KOPT-K1 (cell line): ENCODE results near the gene FSIP1.

Source experiments
- H3K27ac ChIP-seq: fragments of 200-600 bp; sonication (generic); 2 replicates; pipeline ENCODE4 v1.5.1; 2016; ENCODE audit warnings: antibody characterized with exemption, mild to moderate bottlenecking, low read depth, low read length; ENCODE audit not compliant: poor library complexity, severe bottlenecking
- H3K36me3 ChIP-seq: fragments of 200-600 bp; sonication (generic); 2 replicates; pipeline ENCODE4 v1.5.1; 2017; ENCODE audit warnings: antibody characterized with exemption, mild to moderate bottlenecking, low read length, moderate library complexity; ENCODE audit not compliant: insufficient read depth
- H3K9me3 ChIP-seq: fragments of 200-600 bp; sonication (generic); 2 replicates; pipeline ENCODE4 v1.5.1; 2017; ENCODE audit warnings: antibody characterized with exemption, low read length, mild to moderate bottlenecking; ENCODE audit not compliant: insufficient read depth, poor library complexity, severe bottlenecking

FSIP1 gene

DNA sequence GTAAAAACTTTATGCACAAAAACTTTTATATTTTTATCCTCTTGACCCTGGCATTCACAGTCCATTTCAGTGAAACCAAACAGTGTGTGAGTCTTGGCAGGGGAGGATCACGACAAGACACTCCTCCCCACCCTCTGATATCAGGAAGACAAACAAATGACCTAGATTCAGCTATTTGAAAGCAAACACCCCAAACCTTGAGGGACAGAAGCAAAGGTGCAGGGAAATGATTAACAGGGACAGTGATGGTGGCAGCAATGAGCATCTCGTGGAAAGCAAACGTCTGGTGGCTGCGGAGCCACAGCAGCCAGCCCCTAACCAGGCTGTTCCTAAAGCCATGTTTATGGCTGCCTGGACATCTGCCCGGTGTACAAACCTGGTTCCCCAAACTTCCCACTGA, 52.1 kb downstream of the FSIP1 start:
- Histone ChIP-seq H3K9me3 (no peaks in the 10 kb centered on the region), H3K27ac (no peak overlapping the region), H3K36me3 (no peaks in the 10 kb centered on the region)

DNA sequence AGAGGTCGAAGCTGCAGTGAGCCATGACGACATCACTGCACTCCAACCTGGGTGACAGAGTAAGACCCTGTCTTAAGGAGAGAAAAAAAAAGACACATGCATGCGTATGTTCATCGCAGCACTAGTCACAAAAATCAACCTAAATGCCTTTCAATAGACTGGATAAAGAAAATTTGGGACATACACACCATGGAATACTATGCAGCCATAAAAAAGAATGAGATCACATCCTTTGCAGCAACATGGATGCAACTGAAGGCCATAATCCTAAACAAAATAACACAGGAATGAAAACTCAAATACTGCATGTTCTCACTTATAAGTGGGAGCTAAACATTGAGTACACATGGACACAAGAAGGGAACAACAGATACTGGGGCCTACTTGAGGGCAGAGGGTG, 53.1 kb downstream of the FSIP1 start:
- Histone ChIP-seq H3K27ac (no peak overlapping the region), H3K36me3 (no peaks in the 10 kb centered on the region), H3K9me3 (no peaks in the 10 kb centered on the region)

DNA sequence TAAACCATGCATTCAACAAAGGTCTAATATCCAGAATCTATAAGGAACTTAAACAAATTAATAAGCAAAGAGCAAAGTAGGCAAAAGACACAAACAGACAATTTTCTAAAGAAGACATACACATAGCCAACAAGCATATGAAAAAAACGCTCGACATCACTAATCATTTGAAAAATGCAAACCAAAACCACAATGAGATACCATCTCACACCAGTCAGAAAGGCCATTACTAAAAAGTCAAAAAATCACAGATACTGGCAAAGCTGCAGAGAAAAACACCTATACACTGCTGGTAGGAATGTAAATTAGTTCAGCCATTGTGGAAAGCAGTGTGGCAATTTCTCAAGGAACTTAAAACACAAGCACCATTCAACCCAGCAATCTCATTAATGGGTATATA, 53.8 kb downstream of the FSIP1 start:
- H3K27ac ChIP-seq, result no peak overlapping the region
- H3K36me3 ChIP-seq, result no peaks in the 10 kb centered on the region
- H3K9me3 ChIP-seq, result no peaks in the 10 kb centered on the region

DNA sequence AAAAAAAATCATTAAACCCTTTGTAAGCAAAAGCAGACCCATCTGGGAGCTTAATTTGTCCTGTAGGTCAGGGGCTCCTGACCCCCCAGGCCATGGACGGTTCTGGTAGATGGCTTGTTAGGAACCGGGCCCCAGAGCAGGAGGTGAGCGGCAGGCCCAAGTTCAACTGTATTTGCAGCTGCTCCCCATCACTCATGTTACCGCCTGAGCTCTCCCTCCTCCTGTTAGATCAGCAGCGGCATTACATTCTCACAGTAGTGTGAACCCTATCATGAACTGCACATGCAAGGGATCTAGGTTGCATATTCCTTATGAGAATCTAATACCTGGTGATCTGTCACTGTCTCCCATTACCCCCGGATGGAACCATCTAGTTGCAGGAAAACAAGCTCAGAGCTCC, 60.7 kb downstream of the FSIP1 start:
- Histone ChIP-seq H3K9me3 (no peaks in the 10 kb centered on the region), H3K36me3 (no peaks in the 10 kb centered on the region), H3K27ac (no peak overlapping the region)

DNA sequence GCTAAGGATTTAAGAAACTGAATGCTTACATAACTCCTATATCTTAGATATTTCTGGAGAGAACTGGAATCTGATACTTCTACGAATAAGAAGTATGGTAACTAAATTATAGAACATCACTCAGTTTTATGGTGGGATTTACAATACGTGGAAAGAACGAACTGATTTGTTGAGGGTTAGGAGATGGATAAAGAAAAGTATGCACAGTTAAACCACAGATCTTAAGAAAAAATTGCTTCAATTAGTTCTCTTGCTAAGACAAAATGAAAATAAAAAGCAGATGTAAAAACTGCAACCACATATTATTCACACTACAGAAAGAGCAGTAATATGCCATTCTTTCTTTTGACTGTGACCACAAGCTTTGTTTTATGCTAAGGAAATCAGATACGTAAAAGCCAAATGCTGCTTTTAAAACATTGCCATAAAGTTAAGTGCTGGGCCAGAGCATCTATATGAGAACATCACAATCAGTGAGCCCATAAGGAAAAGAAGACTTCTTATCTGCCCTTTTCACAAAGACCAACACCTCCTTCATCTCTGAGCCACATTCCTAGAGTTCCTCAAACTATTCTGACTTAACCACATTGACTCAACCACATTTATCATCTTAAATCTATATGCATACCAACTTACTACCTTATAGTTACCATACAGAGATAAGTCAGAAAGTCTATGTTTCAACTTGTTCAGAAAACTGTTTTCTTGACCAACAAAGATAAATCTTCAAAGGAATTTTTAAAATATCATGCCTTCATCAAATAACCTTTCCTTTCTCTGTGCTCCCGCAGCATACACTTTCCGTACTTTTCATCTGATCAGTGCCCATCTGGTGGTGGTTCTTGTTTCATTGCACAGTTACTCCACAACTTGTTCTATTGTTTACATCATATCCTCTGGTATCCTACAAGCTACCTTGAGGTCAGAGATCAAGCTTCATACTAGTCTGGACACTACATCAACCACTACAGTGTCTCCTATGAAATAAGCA, 61.7 kb downstream of the FSIP1 start:
- no peaks in the 10 kb centered on the region for H3K9me3 ChIP-seq

DNA sequence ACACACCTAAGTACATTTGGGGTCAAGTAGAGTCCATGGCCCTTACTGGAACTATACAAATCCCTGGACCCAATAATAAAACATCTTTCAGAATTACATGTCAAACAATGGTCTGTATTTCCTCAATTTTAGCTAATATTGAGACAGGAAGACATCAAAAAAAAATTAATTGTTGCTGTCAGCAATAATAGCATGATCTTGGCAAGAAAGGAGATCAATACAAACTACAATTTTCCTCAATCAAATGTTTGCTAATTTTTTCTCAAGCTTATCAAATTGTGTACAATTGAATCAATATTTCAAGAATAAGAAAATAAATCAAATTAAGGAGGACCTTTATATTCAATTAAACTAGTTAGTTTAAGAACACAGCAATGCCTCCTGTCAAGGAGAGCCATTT, 62.6 kb downstream of the FSIP1 start:
- Histone ChIP-seq H3K27ac (peak overlapping the region; percentile 19), H3K36me3 (no peaks in the 10 kb centered on the region), H3K9me3 (no peaks in the 10 kb centered on the region)

More for the DNA sequence above, 61.7 kb downstream of the FSIP1 start:
- H3K27ac ChIP-seq, result peak overlapping the region; percentile 33
- no peaks in the 10 kb centered on the region for H3K36me3 ChIP-seq

DNA sequence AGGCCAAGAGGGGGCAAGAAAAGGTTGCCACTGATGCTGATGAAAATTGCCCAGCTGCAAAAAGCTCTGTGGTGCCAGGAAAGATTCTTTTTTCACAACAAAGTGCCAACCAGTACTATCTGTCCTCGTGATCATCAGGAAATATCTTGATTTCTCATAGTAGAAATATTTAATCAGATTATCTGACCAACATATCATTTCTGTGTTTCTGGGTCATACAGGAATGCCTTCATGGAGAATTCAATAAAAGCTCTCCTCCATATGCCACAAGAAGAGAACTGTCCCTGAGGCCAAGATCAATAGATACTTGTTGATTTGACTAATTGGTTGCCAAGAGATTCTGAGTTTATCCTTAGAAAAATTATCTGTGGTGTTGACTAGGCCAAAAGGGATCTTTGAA, 63.5 kb downstream of the FSIP1 start:
- Histone ChIP-seq H3K36me3 (no peaks in the 10 kb centered on the region), H3K27ac (no peak overlapping the region), H3K9me3 (no peaks in the 10 kb centered on the region)

DNA sequence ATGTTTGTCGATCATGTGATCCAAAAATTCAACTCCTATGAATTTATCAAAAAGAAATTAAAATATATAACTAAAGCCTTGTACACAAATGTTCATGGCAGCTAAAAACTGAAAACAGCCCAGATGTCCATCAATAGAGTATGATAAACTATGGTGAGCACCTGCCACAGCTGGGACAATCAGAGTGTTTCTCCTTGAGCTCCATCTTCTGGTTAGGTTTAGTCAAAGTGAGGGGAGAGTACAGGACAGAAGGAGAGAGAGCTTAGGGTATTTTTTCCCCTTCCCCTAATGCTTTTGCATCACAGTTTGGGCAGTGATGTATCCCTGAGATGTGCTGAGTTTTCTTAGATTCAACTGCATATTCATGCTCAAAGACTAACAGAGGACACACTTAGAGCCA, 65.5 kb downstream of the FSIP1 start:
- no peak overlapping the region for H3K27ac ChIP-seq
- no peaks in the 10 kb centered on the region for H3K9me3 ChIP-seq
- H3K36me3 ChIP-seq, result no peaks in the 10 kb centered on the region

DNA sequence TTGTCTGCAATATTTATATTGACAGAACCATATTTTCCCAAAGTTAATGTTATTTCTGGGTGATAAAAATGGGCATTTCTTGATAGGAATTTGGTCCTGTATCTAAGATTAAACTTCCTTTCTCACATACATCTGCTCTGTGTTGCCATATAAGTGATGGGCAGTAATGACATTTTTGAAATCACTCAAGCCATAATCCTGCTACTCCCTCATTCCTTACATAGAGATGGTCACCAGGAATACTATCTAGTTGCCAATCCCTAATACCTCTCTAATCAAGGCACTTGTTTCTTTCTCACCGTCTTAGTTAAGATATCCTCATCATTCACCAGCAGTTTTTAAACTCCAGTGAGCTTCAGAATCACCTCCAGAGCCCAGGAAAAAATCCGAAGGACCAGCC, 68.4 kb downstream of the FSIP1 start:
- Histone ChIP-seq H3K36me3 (no peaks in the 10 kb centered on the region), H3K9me3 (no peaks in the 10 kb centered on the region), H3K27ac (no peak overlapping the region)

DNA sequence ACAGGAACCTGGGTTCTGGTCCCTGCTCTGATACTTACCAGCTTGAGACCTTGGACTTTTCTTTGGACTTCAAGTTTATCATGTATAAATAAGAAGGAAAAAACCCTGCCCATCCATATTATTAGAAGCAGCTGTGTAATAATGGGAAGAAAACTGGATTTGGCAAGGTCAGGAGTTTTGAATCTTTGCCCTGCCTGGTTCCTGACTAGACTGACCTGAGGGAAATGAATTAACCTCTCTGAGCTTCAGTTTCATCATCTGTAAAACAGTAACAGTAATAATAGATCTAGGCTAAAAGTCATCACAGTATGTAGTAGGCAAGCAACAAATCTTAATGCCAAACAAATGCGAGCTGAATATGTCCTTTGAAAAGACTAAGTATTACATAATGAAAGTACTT, 68.8 kb downstream of the FSIP1 start:
- H3K9me3 ChIP-seq, result no peaks in the 10 kb centered on the region
- H3K27ac ChIP-seq, result no peak overlapping the region
- no peaks in the 10 kb centered on the region for H3K36me3 ChIP-seq

DNA sequence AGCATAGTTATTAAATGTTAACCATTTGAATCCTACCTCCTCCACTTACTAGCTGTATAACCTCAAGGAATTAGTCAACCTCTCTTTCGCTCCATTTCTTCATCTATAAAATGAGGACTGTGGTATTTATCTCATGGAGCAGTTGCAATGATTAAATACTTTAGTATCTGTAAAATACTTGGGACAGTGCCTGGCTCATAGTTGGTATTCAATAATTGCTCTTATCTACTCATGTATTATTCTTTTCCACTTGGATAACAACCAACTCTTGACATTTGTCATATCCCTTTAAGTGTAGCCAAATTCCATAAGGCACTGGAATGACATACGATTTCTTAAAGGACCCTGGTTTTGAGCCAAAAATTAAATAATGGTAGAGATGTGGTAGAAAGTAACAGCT, 72.0 kb downstream of the FSIP1 start:
- Histone ChIP-seq H3K36me3 (no peaks in the 10 kb centered on the region), H3K27ac (no peak overlapping the region), H3K9me3 (no peaks in the 10 kb centered on the region)

DNA sequence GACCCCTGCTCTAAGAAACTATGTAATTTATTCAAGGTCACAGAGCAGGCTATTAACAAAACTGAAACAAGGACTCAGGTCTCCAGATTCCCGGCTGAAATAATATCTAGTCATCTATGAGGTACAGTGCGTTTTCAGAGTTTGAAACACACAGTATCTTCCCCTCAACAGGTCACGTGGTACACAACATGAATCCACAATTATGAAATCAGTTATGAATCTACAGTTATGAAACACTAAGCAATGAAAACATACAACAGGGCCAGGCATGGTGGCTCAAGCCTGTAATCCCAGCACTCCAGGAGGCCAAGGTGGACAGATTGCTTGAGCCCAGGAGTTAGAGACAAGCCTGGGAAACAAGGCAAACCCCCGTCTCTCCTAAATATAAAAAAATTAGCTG, 72.7 kb downstream of the FSIP1 start:
- Histone ChIP-seq H3K36me3 (no peaks in the 10 kb centered on the region), H3K9me3 (no peaks in the 10 kb centered on the region), H3K27ac (no peak overlapping the region)

DNA sequence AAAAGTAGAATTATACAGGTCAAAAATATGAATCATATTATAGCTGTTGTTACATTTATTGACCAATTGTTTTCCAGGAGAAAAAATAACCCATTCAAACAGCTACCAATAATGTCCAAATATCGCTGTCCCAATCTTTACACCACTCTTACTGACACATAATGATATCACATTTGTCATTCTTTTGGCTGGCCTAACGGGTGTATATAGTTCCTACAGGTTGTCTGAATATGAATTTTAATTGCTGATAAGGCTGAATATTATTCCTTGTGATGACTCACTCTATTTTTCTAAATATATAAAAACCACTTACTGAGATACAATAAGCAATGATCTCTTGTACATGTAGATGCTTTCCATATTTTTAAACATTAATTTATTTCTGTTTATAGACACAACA, 76.4 kb downstream of the FSIP1 start:
- Histone ChIP-seq H3K27ac (no peak overlapping the region), H3K9me3 (no peaks in the 10 kb centered on the region), H3K36me3 (no peaks in the 10 kb centered on the region)

DNA sequence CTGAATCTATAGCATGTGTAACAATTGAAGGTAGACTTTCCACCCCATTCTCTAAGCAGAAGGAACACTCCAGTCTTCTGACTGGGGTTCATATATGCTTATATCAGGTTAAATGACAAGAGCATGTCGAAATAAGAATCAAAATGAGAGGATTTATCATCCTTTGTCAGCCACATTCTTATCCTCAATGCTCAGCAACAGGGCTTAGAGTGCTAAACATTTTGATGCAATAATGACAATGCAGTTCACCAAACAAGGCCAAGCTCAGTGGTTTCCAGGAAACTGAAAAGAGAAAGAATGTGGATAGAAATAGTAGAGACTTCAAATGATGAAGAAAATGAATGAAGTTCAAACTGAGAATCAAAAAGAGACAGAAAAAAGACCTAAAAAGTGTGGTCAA, 78.0 kb downstream of the FSIP1 start:
- Histone ChIP-seq H3K36me3 (no peaks in the 10 kb centered on the region), H3K27ac (no peak overlapping the region)

DNA sequence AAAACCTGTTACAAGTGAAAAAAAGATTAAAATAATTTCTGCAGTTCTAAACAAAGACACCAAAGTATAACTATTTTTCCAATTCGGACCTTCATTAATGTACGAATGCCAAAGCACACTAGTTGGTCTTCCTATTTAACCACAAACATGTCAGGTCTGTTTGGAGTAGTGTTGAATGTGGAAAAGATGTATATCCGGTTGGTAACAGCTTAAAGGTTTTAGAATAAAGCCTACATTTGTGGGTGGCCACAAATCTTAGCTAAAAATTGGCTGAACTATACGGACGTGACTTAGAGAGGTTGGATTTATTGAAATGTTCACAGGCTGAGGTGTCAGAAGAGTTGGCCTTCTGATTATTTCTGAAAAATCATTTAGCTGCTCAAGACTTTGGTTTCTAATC, 78.4 kb downstream of the FSIP1 start:
- no peaks in the 10 kb centered on the region for H3K9me3 ChIP-seq
- no peak overlapping the region for H3K27ac ChIP-seq
- no peaks in the 10 kb centered on the region for H3K36me3 ChIP-seq

More for the DNA sequence above, 78.0 kb downstream of the FSIP1 start:
- no peaks in the 10 kb centered on the region for H3K9me3 ChIP-seq

DNA sequence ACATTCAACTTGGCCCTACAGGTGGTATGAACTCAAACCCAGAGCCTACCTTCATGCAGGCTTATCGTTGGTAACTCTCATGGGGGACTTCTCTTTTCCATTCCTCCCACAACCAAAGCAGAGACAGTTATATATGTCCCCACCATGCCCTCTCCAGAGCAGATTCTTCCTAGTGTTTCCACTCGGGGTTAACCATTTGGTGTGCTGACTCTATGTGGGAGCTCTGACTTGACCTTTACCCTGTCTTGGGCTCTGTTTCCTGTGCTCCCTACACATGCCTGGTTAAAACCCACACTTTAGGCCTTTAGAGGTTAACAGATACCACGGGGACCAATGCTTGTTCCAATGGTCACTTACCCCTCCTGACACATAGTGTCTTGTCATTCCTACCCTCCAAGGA, 80.7 kb downstream of the FSIP1 start:
- no peak overlapping the region for H3K27ac ChIP-seq
- no peaks in the 10 kb centered on the region for H3K36me3 ChIP-seq
- no peaks in the 10 kb centered on the region for H3K9me3 ChIP-seq
